HG03442 (cell line): ENCODE results near the gene B4GALNT3.
"Not testable (repeated sequence)": the region's sequence is repeated elsewhere in the genome, so short reads cannot be mapped to it uniquely, and the experiment has no call there.

Experiments used
- ATAC-seq: cut with Tn5 transposase; IDR thresholded peaks from one replicate; pipeline ENCODE4 v1.9.1; 2021; ENCODE audit warnings: mild to moderate bottlenecking, moderate library complexity; ENCODE audit not compliant: unreplicated experiment

Gene B4GALNT3

DNA sequence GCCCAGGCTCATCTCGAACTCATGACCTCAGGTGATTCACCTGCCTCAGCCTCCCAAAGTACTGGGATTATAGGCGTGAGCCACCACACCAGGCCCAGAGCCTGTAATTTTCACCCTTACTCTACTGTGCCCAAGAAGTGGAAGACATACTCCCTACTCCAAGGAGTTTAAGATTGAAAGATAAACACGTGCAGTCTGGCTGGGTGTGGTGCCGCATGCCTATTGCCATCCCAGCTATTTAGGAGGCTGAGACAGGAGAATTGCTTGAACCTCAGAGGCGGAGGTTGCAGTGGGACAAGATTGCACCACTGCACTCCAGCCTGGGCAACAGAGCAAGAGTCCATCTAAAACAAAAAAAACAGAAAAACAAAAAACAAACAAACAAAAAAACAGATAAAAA, 113.5 kb downstream of the B4GALNT3 start:
- ATAC-seq = no peak

DNA sequence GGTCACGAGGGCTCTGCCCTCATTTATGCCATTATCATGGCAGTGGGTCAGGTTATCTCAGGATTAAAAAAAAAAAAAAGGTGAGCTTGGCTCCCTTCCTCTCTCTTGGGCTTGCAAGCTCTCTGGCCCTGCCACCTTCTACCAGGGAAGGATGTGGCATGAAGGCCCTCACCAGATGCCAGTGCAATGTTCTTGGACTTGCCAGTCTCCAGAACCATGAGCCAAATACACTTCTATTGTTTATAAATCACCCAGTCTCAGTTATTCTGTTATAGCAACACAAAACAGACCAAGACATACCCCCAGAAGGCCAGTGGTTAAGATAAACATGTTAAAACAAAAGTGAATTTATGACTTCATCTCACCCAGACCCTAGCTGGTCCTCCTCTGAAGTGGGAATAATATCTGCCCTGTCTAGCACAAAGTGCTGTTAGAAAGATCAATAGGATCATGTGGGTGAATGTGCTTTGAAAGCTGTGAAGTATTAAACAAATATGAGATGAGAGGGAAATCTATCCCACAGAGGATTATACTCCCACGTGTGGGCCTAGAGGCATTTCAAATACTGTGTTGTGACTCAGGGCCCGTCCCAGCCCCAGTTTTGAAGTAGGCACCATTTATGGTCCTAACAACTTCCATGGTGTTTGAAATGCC, 114.9 kb downstream of the B4GALNT3 start:
- no peak for ATAC-seq

DNA sequence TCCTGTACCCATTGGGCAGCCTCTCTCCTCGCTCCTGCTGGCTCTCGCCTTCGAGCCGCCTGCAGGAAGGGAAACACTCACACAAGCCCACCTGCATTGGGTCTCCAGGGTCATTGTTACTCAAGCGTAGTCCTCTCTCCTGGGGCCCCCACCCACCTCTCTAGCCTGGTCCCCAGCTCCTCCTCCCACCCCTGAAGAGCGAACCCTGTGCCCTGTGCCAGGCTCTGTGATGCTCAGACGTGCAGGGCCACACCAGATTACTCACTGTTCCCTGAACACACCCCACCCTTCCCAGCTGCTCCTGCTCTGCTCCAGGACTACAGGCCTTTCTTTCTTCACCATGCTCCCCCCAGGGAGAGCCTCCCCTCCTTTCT, 115.4 kb downstream of the B4GALNT3 start:
- no peak for ATAC-seq

DNA sequence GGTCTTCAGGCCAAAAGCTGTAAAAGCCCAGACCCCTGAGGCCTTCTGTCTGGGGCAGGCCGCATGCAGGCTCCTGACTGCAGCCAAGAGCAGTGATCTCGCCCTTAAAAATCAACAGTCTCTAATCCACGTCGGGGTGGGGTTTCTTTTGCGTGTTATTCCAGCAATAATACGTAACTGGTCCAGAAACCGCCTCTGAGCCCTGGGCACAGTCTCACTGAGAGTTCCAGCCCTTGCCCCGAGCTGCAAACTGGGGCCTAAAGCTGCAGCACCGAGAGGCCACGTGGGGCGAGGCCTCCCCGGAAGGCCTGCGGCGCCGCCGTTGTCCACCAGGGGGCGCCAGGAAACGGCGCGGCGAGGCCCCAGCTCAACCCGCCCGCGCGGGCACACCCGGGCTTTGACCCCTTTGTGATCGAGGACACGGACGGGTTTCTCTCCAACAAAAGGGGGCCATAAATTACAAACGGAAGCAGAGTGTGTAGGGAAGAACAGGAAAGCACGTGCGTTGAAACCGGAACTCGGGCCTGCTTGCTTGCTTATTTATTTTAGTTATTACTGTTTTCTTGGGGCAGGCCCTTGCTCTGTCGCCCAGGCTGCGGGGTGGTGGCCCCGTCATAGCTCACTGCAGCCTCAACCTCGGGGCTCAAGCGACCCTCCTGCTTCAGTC, 116.3 kb downstream of the B4GALNT3 start:
- peak; percentile 39 for ATAC-seq

DNA sequence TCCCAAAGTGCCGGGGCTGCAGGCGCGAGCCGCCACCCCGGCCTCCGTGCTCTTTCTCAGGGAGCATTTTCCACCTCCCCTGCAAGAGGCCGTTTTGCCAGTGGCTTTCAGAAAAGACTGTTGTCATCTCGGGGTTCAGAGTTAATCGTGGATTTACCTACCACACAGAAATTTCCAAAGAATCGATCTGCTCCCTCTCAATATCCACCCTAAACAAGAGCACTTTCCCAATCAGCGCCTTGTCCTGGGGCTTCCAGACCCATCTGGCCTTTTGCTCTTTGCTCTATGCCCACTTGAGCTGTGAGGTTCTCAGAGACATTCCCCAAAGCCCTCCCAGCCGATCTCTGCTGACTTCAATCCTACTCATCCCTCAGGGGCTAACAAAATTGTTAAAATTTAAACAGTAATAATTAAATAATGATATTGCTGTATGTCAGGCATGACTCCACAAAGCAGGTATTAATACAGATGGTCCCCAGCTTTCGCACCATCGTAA, 116.9 kb downstream of the B4GALNT3 start:
- ATAC-seq = no peak

DNA sequence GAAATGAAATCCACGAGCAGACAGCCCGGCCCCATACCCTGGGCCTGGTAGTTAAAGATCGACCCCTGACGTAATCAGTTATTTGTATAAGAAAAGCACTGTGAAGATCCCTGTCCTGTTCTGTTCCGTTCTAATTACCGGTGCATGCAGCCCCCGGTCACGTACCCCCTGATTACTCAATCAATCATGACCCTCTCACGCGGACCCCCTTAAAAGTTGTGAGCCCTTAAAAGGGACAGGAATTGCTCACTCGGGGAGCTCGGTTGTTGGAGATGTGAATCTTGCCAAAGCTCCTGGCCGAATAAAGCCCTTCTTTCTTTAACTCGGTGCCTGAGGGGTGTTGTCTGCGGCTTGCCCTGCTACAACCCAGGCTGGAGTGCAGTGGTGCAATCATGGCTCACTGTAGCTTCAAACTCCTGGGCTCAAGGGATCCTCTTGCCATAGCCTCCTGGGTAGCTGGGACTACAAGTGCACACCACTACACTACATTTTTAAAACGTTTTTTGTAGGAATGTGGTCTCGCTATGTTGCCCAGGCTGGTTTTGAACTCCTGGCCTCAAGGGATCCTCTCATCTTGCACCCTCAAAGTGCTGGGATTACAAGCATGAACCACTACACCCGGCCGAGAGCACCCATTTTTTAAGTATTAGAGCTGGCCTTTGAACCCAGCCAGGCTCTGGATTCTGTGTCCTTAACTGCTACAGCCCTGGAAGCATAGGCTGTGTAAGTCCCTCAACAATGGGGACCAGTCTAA, 118.4 kb downstream of the B4GALNT3 start:
- ATAC-seq = not testable (repeated sequence)

DNA sequence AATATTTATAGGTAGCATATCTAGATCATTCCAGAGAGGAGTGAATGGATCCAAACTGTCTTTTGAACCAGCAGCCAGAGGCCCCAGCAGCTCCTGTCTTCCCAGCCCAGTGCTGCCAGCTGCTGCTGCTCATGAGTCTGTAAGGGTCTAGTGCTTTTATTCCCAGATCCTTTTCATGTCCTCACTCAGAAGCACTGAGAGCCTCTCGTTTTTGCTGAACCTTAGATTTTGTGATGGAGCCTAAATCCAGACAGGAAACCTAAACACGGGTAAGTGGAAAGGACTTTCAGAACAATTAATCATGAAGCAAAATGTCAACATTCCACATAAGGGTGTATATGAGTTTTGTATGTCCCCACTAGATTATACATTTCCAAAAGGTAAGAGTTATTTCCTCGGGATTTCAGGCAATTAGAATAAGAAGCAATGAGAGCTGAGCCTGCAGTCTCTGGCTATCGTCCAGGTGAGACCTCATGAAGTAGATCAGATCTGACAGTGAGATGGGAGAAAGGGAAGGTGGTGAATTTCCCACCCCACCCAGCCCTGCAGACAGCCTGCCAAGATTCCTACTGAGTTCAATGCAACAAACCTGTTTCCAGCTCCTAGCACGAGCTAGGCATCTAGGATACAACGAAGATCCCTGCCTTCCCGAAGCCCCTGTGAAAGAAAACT, 119.1 kb downstream of the B4GALNT3 start:
- no peak for ATAC-seq

DNA sequence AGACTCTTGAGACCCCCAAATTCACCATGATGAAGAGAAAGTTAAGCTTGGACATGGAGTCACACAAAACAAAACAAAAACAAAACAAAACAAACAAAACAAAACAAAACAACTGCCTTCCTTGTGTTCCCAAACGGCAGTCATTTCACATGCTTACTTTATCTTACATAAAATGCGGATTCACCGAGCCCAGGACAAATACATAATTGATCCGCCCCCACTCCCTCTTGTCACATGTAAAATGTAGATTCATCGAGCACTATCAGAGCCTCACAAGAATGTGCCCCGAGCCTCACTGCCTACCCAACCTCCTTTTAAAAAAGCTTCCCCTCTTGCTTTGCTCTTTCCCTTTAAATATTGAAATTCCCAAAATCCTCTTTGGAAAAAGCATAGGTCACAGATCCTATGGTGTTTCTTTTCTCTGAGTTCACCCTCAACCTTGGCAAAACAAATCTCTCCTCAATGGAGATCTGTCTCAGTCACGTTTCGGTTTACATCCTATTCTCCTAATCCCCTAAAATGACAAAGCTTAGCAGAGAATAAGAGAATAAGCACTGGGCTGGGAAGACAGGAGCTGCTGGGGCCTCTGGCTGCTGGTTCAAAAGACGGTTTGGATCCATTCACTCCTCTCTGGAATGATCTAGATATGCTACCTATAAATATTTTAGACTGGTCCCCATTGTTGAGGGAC, 119.8 kb downstream of the B4GALNT3 start:
- ATAC-seq = no peak

DNA sequence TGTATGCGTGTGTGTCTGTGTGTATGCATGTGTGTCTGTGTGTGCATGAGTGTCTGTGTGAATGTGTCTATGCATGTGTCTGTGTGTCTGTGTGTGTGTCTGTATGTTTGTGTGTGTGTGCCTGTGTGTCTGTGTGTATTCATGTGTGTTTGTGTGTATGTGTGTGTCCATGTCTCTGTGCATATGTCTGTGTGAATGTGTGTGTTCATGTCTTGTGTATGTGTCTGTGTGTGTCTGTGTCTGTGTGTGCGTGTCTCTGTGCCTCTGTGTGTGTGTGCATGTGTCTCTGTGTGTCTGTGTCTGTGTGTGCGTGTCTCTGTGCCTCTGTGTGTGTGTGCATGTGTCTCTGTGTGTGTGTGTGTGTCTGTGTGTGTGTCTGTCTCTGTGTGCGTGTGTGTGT, 121.1 kb downstream of the B4GALNT3 start:
- no peak for ATAC-seq

DNA sequence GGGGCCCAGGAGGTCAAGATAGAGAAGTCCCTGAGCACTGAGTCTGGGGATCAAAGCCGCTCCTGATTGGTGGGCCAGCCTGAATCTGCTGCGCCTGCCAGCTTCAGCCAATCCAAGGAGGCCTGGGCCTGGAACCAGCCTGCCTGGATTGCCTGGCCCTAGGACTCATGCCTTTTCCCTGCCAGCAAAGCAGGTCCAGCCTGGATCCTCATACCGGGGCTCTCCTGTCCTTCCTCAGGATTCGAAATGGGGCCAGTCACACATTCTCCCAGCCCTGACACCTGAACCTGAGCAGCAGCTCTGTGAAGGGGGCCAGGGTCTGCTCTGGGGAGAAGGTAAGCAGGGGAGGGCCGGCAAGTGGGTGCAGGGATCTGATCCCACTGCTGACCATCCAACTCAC, 121.6 kb downstream of the B4GALNT3 start:
- ATAC-seq = no peak

DNA sequence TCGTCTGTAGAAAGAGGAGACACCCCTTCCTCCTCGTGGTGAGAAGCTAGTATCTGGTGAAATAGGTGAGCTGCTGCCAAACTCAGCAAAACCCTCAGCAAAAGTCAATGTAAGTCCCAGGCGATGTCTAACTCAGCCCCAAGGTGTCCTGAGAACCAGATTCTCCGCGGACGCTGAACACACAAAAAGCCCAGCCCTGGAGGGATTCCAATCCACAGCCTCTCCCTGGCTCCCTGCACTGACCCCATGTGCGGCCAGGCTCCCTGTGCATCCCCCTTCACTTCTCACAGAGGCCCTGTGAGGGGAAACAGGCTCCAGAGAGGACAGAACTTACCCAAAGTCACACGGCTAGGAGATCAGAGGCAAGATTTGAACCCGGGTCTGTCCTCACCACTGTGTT, 122.0 kb downstream of the B4GALNT3 start:
- ATAC-seq = no peak

DNA sequence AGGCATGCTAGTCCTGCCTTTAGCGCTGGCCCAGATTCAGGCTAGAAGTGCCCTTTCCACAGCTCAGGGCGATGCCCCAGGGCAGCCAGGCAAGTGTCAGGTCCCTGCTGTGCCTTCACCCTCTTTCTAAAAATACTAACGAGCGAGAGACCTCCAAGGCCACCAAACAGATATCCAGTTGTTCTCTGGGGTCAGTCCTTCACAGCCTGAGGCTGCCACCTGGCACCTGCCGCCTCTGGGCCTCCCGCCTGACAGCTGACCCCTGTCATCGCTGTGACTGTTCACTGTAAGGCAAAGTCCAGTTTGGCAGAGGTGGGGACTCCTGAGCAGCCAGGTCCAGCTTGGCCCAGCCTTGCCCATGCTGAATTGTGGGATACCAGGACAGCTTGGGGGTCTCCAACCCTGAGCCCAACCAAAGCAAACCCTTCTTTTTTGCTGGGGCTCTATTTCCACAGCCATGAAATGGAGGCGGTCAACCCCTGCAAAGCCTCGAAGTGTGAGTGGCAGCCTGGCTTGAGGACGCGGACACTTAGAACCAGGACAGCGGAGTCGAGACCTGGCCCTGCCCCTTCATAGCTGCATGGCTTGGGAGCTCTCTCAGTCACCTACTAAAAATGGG, 123.6 kb downstream of the B4GALNT3 start:
- no peak for ATAC-seq

DNA sequence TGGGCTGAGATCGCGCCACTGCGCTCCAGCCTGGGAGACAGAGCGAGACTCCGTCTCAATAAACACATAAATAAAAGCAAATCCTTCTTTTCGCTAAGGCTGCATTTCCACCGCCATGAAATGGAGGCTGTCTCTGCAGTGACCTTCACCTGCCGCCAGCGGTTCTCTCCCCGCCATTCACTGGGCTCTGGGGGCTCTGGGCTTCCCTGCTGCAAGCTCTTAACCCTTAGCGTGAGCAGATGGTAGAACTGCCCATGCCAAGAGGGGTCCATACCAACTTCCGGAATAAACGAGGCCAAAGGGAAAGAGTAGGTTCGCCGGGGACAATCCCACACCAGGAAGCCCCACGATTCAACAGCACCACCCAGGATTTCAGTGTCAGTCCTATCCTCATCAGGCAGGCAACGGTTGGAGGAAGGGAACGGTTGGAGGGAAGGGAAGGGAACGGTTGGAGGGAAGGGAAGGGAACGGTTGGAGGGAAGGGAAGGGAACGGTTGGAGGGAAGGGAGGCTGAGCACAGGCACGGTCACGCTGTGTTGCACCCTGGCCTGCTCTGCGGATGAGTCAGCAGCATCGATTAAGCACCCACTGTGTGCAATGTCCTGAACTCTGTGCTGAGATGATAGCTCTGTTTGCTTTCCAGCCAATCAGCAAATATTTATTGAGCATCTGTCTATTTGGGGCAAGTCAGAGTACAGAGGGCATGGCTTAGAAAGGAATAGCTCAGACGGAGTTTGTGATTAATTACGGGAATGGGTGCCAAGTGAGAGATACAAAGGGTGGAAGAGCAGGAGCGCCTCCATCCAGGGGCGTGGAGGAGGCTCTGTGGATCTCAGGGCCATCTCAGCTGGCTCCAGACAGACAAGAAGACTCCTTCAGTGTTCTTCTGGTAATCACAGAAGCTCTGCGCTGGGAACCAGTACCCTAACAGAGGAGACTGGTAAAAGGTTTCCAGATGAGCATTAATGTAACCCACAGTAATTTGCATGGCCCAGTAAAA, 125.6 kb downstream of the B4GALNT3 start:
- ATAC-seq = no peak

DNA sequence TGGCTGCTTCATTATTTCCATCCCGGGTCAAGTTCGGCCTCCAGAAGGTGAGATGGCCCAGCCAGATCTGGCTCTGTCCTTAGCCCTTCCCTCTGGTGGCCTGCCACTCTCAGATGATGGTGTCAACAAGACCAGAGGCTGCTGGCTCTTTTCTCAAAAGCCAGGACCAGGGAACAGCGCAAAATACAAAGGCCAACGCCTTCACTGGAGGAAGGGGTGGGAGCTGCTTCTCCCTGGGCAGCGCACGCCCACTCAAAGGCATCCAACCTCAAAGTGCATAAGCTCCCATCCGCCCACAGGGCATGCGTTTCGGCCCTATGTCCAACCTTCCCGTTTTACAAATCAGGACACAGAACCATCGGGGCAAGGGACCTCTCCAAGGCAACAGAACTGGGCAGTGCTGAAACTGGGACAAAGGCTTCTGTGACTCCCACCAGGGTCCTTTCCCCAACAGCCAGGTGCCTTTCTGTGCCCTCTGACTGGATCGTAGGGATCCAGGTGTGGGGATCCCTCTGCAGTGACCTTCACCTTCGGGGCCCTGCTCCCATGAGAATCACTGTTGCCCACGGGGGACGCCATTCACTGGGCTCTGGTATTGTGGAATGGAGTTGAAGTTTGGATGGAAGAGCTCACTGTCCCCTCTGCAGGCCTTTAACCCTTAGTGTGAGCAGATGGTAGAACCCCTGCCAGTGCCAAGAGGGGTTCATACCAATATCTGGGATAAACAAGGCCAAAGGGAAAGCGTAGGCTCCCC, 126.8 kb downstream of the B4GALNT3 start:
- no peak for ATAC-seq

DNA sequence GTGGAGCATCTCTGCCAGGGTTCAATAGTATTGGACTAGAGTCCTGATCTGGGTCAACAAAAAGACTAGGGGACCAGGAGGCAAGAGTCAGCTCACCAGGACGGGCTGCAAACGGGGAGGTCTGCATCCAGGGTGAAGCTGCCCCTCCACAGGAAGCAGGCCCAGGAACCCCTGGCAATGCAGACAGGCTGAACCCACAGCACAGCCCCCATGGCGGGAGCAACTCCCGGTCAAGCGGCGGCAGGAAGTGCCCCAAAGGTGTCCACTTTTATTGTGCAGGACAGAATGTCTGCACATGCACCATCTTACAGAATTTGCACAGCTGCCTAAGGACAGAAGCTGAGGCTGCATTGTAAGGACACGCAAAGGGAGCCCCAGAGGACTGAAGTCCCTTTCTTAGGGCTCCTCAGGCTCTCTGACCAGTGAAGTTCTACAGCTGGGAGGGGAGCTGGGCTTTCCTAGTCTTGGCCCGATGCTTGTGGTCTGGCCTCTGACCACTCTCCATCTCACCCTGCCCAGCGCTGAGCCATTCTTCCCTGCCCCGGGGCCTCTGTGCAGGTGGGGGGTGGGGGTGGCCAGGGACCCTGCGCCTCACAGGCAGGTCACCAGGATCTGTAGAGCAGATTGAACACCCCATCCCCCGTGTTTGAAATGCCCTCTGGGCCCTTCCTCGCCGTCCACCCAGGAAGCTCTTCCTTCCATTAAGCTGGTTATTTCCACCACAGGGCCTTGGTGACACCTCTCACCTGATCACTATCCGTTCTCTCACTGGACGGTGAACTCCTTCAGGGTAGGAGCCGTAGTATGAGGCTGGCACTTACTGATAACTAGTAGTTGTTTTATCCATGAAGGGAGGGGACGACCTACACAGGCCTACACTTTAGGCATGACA, 127.6 kb downstream of the B4GALNT3 start:
- ATAC-seq = no peak

DNA sequence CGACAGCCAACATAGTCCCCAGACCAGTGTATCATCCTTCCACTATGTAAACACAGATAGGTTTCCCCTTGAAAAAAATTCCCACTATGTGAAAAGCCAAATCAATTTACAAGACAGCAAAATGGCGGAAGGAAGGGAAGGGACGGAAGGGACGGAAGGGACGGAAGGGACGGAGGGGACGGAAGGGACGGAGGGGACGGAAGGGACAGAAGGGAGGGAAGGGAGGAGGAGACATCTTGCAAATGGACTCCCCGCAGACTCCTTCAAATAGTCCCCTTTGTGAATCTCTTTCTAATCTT, 128.2 kb downstream of the B4GALNT3 start:
- ATAC-seq = no peak

DNA sequence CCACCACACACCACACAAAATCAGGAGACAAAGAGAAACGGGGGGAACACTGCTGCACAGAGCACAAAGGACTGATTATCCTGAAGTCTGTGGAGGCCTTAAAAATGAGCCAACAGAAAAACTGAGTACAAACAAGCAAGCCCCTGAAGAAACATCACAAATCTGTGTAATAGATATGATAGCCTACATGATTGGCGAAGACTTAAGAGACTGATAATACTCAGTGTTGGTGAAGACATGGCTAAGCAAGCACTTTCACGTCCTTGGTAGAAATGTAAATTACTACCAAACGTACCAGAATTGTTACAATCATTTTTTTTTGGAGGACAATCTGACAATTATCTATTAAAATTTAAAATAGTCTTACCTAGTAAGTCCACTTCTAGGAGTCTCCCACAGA, 128.9 kb downstream of the B4GALNT3 start:
- no peak for ATAC-seq
